OCI-LY1 (cell line): ENCODE results near the gene NISCH.

ENCODE experiments used
- CTCF ChIP-seq: fragments of 200-600 bp; sonication (generic), shearing (Covaris generic); IDR thresholded peaks from 2 replicates; pipeline ENCODE4 v1.5.1; 2017; ENCODE audit warnings: mild to moderate bottlenecking, antibody characterized with exemption, low read length, moderate library complexity, mixed read lengths
- EZH2 ChIP-seq: fragments of 200-600 bp; sonication (generic), shearing (Covaris generic); IDR thresholded peaks from 2 replicates; pipeline ENCODE4 v1.8.0; 2017; ENCODE audit warnings: borderline replicate concordance, mixed run types, mild to moderate bottlenecking, antibody characterized with exemption, low read length, moderate library complexity, mixed read lengths

DNA sequence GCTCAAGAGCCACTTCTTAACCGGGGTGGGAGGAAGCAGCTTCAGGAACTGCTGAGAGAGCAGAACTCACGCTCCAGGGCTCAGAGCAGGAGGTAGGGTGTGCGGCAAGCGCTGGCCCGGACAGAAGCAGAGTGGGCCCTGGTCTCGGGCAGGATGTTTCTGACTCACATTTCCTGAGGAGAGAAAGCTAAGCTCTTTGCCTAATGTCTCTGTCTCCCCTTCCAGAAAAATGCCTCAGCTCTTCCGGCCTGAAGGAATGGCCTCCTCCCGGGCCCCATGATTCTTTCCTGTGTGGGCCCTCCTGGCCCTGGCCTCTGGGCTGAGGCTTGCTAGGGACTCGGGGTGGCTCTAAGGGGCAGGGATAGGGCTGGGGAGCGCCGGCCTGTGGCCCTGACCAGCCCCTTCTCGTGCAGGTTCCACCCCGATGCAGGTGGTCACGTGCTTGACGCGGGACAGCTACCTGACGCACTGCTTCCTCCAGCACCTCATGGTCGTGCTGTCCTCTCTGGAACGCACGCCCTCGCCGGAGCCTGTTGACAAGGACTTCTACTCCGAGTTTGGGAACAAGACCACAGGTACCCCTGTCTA, 35.6 kb downstream of the NISCH start:
- no peak for TF ChIP-seq CTCF
- TF ChIP-seq EZH2: no peak
